A549 (cell line): ENCODE measurements around the gene PROX1. TPM values are rescaled to one million over a fixed set of nuclear protein-coding genes. Genes with fewer than 3 reads are reported as not detected.

Experiments
- ATAC-seq, 2 experiments: fragments of 200-7000 bp in 1 of 2; fragments of >200 bp in 1 of 2; cut with Nextera tagmentation in 1 of 2; cut with Tn5 transposase in 1 of 2; 3 replicates each; pipeline versions ENCODE4 v1.8.0 to v1.9.1; 2018 to 2020; ENCODE audit warnings: mild to moderate bottlenecking in 1 of 2, moderate library complexity in 1 of 2
- CTCF ChIA-PET: fragments of 300-600 bp; sonication (Branson Sonifier 250); formaldehyde crosslinking; extraction: SDS; loops from one replicate; lab custom pipeline; 2021; ENCODE audit warnings: antibody characterized with exemption, inconsistent platforms; lab: Yijun Ruan, JAX
- POLR2A ChIA-PET: fragments of 350-600 bp; formaldehyde crosslinking; extraction: SDS; loops from one replicate; lab custom pipeline; 2021; ENCODE audit warnings: antibody characterized with exemption, inconsistent platforms; lab: Yijun Ruan, JAX
- DNase-seq, 2 experiments: peaks; one replicate each; pipeline versions ENCODE4 v3.0.0 to v3.0.0-alpha.2; 2011 to 2016; ENCODE audit warnings: low read depth in 1 of 2, low spot score in 1 of 2
- FAIRE-seq: peaks from 2 replicates; lab custom pipeline; 2011; peaks lifted over from hg19 to GRCh38; lab: Jason Lieb, UNC
- H3K27ac ChIP-seq, 2 experiments: fragments of >200 bp; sonication (Bioruptor Twin); formaldehyde crosslinking; 3 replicates each; pipeline ENCODE4 v1.5.1; 2016 to 2017
- H3K4me1 ChIP-seq: fragments of >200 bp; sonication (Bioruptor Twin); formaldehyde crosslinking; 3 replicates; pipeline ENCODE4 v1.6.1; 2016
- H3K4me2 ChIP-seq: fragments of >200 bp; sonication (Bioruptor Twin); formaldehyde crosslinking; 3 replicates; pipeline ENCODE4 v1.6.1; 2016
- H3K4me3 ChIP-seq: fragments of >200 bp; sonication (Bioruptor Twin); formaldehyde crosslinking; 3 replicates; pipeline ENCODE4 v1.5.1; 2016
- H3K9me3 ChIP-seq: fragments of >200 bp; sonication (Bioruptor Twin); formaldehyde crosslinking; 3 replicates; pipeline ENCODE4 v1.6.1; 2016
- CEBPB ChIP-seq, 2 experiments: fragments of >200 bp in 1 of 2; sonication (Bioruptor Twin) in 1 of 2; formaldehyde crosslinking in 1 of 2; IDR thresholded peaks; 2 replicates each; pipeline ENCODE4 v1.6.1; 2012 to 2016
- EP300 ChIP-seq, 2 experiments: fragments of >200 bp; sonication (Bioruptor Twin); formaldehyde crosslinking; IDR thresholded peaks; 2 replicates in 1 of 2; 3 replicates in 1 of 2; pipeline ENCODE4 v1.6.1; 2016 to 2017
- FOXS1 ChIP-seq: fragments of 250-450 bp; sonication (Bioruptor Pico); IDR thresholded peaks from 2 replicates; pipeline ENCODE4 v1.5.0; 2020; ENCODE audit warnings: mild to moderate bottlenecking, moderate library complexity
- GATA3 ChIP-seq: IDR thresholded peaks from 2 replicates; pipeline ENCODE4 v1.6.1; 2012; ENCODE audit warnings: borderline replicate concordance
- HMGXB4 ChIP-seq: fragments of 250-450 bp; sonication (Bioruptor Pico); IDR thresholded peaks from 2 replicates; pipeline ENCODE4 v1.5.0; 2021; ENCODE audit warnings: mild to moderate bottlenecking, moderate library complexity, borderline replicate concordance
- HOXB5 ChIP-seq: fragments of 250-450 bp; sonication (Bioruptor Pico); IDR thresholded peaks from 2 replicates; pipeline ENCODE4 v1.5.0; 2020; ENCODE audit warnings: mild to moderate bottlenecking, moderate library complexity
- JUNB ChIP-seq: fragments of >200 bp; sonication (Bioruptor Twin); formaldehyde crosslinking; IDR thresholded peaks from 2 replicates; pipeline ENCODE4 v1.6.1; 2016
- MYC ChIP-seq: IDR thresholded peaks from 2 replicates; pipeline ENCODE4 v1.6.1; 2012; ENCODE audit warnings: mild to moderate bottlenecking, inconsistent platforms, low read length, improper control_type of control experiment, borderline replicate concordance
- NPAS2 ChIP-seq: fragments of 250-450 bp; sonication (Bioruptor Pico); IDR thresholded peaks from 2 replicates; pipeline ENCODE4 v1.8.0; 2022; ENCODE audit warnings: mild to moderate bottlenecking, moderate library complexity, borderline replicate concordance
- PHF8 ChIP-seq: fragments of 200-600 bp; sonication (generic); IDR thresholded peaks from 2 replicates; pipeline ENCODE4 v1.6.1; 2016; ENCODE audit warnings: low read depth, mild to moderate bottlenecking, antibody characterized with exemption, moderate library complexity, borderline replicate concordance
- POLR2A ChIP-seq: IDR thresholded peaks from 2 replicates; pipeline ENCODE4 v1.6.1; 2012; ENCODE audit warnings: mild to moderate bottlenecking, low read length
- SMC3 ChIP-seq: fragments of >200 bp; sonication (Bioruptor Twin); formaldehyde crosslinking; IDR thresholded peaks from 3 replicates; pipeline ENCODE4 v1.6.1; 2018; ENCODE audit warnings: inconsistent platforms
- SREBF2 ChIP-seq: fragments of 450-650 bp; IDR thresholded peaks from 2 replicates; pipeline ENCODE4 v1.6.1; 2014; ENCODE audit warnings: mild to moderate bottlenecking, moderate library complexity
- TFCP2L1 ChIP-seq: fragments of 250-450 bp; sonication (Bioruptor Pico); IDR thresholded peaks from 2 replicates; pipeline ENCODE4 v1.5.0; 2021; ENCODE audit warnings: mild to moderate bottlenecking
- ZC3H11A ChIP-seq: fragments of 450-650 bp; IDR thresholded peaks from 2 replicates; pipeline ENCODE4 v1.6.1; 2014; ENCODE audit warnings: antibody characterized with exemption, mild to moderate bottlenecking
- ZFP36 ChIP-seq: fragments of 450-650 bp; IDR thresholded peaks from 2 replicates; pipeline ENCODE4 v1.6.1; 2014; ENCODE audit warnings: borderline replicate concordance; ENCODE audit not compliant: partially characterized antibody
- ZNF302 ChIP-seq: fragments of 250-450 bp; sonication (Bioruptor Pico); IDR thresholded peaks from 2 replicates; pipeline ENCODE4 v1.9.0; 2021; ENCODE audit warnings: inconsistent platforms, mild to moderate bottlenecking, moderate library complexity
- WGBS: methylation state at CpG from one replicate; pipeline ENCODE4 v1.1.6; 2017; ENCODE audit errors: missing lambda C conversion rate; 5-methylcytosine and 5-hydroxymethylcytosine counted together
- polyA plus RNA-seq, 4 experiments: library from polyadenylated mRNA; depleted of rRNA in 3 of 4; stranded (reverse); fragments of >200 nt; fragmentation: RNase III in 1 of 4; extraction: RNeasy Plus Mini Kit Qiagen cat#74134 plus additional on column Dnase treatment in 1 of 4; gene quantifications; 2 replicates in 3 of 4; 3 replicates in 1 of 4; pipeline ENCODE4 v1.2.3, GENCODE V29; 2011 to 2017
- TF ChIP-seq, protein P1 (sequence below): fragments of 200-600 bp; sonication (generic); IDR thresholded peaks from 2 replicates; pipeline ENCODE4 v1.6.1; 2016; ENCODE audit warnings: antibody characterized with exemption, mild to moderate bottlenecking, moderate library complexity
- TF ChIP-seq, protein P2 (sequence below): IDR thresholded peaks from 2 replicates; pipeline ENCODE4 v1.6.1; 2012
- TF ChIP-seq, protein P3 (sequence below): fragments of >200 bp; sonication (Bioruptor Twin); formaldehyde crosslinking; IDR thresholded peaks from 3 replicates; pipeline ENCODE4 v1.5.1; 2016

PROX1 gene
- polyA plus RNA-seq, 2 of the 4 experiments (the other 2 are of a cell fraction), result 0.01 to 0.06 TPM

DNA sequence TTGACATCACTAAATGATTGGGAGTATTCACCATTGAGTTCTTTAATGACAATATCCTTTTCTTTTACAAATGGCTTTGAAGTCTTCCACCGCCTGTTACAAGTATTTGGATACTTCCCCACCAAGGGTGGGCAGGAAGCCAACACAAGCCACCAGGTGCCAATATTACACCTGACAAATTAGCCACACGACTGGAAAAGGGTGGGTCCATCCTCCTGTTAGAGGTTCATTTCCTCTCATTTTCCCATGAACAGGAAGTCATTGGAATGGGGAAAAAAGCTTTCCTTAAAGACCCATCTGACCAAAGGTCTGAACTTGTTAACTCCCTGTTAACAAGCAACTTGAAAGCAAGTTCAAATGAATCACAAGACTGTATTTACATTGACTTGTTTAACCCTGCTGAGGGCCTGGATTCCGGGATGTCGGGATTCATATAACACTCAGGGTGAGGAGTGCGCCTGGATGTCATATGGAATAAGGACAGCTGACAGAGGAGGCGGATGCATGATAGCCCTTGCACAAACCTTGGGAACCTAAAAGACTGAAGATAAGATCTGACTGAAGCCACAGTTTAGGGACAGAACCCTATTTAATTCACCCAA, 40.5 kb upstream of the PROX1 start:
- CTCF ChIA-PET, result no interaction called here
- no peak for TF ChIP-seq EP300 (IDR thresholded peaks at IDR 0.05)
- no peak for TF ChIP-seq POLR2A
- TF ChIP-seq NPAS2 (CRISPR knock-in tag), result no peak
- no peak for TF ChIP-seq SMC3
- TF ChIP-seq CEBPB (IDR thresholded peaks at IDR 0.05), result no peak
- TF ChIP-seq ZFP36, result no peak
- TF ChIP-seq, protein P1, sequence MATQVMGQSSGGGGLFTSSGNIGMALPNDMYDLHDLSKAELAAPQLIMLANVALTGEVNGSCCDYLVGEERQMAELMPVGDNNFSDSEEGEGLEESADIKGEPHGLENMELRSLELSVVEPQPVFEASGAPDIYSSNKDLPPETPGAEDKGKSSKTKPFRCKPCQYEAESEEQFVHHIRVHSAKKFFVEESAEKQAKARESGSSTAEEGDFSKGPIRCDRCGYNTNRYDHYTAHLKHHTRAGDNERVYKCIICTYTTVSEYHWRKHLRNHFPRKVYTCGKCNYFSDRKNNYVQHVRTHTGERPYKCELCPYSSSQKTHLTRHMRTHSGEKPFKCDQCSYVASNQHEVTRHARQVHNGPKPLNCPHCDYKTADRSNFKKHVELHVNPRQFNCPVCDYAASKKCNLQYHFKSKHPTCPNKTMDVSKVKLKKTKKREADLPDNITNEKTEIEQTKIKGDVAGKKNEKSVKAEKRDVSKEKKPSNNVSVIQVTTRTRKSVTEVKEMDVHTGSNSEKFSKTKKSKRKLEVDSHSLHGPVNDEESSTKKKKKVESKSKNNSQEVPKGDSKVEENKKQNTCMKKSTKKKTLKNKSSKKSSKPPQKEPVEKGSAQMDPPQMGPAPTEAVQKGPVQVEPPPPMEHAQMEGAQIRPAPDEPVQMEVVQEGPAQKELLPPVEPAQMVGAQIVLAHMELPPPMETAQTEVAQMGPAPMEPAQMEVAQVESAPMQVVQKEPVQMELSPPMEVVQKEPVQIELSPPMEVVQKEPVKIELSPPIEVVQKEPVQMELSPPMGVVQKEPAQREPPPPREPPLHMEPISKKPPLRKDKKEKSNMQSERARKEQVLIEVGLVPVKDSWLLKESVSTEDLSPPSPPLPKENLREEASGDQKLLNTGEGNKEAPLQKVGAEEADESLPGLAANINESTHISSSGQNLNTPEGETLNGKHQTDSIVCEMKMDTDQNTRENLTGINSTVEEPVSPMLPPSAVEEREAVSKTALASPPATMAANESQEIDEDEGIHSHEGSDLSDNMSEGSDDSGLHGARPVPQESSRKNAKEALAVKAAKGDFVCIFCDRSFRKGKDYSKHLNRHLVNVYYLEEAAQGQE, result no peak
- TF ChIP-seq, all 56 proteins: peak for 0
- H3K4me3 ChIP-seq, result no peak overlapping the region
- FAIRE-seq (no peak), DNase-seq (no peak), ATAC-seq (no peak)
- H3K4me2 ChIP-seq, result no peak overlapping the region
- H3K27ac ChIP-seq, result no peak overlapping the region
- 27% methylated on average over 6 of the region's 6 CpGs for WGBS
- POLR2A ChIA-PET, result no interaction called here
- no peaks in the 10 kb centered on the region for H3K9me3 ChIP-seq
- H3K4me1 ChIP-seq, result no peaks in the 10 kb centered on the region

DNA sequence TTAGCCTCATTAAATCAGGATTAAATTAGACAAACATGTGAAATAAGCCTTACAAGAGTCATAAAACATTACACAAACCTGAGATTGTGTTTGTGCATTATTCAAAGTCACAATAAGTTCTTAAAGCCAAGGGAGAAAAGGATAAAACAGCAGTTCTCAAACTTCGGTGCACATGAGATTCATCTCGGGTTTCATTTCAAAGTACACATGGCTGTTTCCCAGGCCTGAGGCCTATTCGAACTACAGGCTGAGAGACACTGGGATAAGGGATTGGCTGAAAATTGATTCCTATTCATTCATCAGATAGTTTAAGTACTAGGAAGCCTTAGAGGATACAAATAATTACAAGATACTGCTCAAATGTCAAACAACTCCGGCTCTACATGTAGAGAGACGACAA, 35.9 kb upstream of the PROX1 start:
- no peak for ATAC-seq

More for the DNA sequence above, 35.9 kb upstream of the PROX1 start:
- no peak for DNase-seq
- Histone ChIP-seq H3K4me2 (no peak overlapping the region), H3K4me3 (no peak overlapping the region), H3K27ac (no peak overlapping the region), H3K4me1 (no peaks in the 10 kb centered on the region), H3K9me3 (no peaks in the 10 kb centered on the region)
- ChIA-PET CTCF (no interaction called here), POLR2A (no interaction called here)
- WGBS, result 61% methylated on average over 5 of the region's 5 CpGs
- TF ChIP-seq HOXB5 (CRISPR knock-in tag) (no peak), FOXS1 (no peak), POLR2A (no peak), ZNF302 (no peak), JUNB (no peak), SREBF2 (no peak), GATA3 (no peak), HMGXB4 (CRISPR knock-in tag) (no peak), PHF8 (no peak), ZC3H11A (no peak), MYC (no peak), TFCP2L1 (CRISPR knock-in tag) (no peak)
- TF ChIP-seq, protein P2, sequence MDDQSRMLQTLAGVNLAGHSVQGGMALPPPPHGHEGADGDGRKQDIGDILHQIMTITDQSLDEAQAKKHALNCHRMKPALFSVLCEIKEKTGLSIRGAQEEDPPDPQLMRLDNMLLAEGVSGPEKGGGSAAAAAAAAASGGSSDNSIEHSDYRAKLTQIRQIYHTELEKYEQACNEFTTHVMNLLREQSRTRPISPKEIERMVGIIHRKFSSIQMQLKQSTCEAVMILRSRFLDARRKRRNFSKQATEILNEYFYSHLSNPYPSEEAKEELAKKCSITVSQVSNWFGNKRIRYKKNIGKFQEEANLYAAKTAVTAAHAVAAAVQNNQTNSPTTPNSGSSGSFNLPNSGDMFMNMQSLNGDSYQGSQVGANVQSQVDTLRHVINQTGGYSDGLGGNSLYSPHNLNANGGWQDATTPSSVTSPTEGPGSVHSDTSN, result no peak
- TF ChIP-seq, protein P3, sequence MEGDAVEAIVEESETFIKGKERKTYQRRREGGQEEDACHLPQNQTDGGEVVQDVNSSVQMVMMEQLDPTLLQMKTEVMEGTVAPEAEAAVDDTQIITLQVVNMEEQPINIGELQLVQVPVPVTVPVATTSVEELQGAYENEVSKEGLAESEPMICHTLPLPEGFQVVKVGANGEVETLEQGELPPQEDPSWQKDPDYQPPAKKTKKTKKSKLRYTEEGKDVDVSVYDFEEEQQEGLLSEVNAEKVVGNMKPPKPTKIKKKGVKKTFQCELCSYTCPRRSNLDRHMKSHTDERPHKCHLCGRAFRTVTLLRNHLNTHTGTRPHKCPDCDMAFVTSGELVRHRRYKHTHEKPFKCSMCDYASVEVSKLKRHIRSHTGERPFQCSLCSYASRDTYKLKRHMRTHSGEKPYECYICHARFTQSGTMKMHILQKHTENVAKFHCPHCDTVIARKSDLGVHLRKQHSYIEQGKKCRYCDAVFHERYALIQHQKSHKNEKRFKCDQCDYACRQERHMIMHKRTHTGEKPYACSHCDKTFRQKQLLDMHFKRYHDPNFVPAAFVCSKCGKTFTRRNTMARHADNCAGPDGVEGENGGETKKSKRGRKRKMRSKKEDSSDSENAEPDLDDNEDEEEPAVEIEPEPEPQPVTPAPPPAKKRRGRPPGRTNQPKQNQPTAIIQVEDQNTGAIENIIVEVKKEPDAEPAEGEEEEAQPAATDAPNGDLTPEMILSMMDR, result no peak
- no peak for FAIRE-seq
